ENCODE results near the gene FNDC8. TPM values are rescaled to one million over a fixed set of nuclear protein-coding genes. Genes with fewer than 3 reads are reported as not detected.

Gene FNDC8
- total and polyA plus RNA-seq, 2 of the 8 experiments (the other 6 are each of a cell fraction or from before 2014, with no cell fraction given) = not detected

DNA sequence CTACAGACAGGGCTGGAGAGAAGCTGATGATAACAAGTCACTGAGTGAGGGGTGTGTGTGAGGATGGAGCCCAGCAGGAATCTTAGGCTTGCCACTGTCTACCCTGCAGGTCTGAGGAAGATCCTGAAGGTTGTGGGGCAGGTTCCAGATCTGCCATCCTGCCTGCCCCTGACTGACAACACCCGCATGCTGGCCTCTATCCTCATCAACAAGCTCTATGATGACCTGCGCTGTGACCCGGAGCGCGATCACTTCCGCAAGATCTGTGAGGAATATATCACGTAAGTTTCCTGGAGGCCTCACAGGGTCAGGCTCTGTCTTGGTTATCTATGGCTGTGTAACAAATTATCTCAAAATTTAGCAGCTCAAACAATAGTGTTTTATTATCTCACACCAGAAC is 42.5 kb downstream of the FNDC8 start (continued):
- TF ChIP-seq, protein P1, sequence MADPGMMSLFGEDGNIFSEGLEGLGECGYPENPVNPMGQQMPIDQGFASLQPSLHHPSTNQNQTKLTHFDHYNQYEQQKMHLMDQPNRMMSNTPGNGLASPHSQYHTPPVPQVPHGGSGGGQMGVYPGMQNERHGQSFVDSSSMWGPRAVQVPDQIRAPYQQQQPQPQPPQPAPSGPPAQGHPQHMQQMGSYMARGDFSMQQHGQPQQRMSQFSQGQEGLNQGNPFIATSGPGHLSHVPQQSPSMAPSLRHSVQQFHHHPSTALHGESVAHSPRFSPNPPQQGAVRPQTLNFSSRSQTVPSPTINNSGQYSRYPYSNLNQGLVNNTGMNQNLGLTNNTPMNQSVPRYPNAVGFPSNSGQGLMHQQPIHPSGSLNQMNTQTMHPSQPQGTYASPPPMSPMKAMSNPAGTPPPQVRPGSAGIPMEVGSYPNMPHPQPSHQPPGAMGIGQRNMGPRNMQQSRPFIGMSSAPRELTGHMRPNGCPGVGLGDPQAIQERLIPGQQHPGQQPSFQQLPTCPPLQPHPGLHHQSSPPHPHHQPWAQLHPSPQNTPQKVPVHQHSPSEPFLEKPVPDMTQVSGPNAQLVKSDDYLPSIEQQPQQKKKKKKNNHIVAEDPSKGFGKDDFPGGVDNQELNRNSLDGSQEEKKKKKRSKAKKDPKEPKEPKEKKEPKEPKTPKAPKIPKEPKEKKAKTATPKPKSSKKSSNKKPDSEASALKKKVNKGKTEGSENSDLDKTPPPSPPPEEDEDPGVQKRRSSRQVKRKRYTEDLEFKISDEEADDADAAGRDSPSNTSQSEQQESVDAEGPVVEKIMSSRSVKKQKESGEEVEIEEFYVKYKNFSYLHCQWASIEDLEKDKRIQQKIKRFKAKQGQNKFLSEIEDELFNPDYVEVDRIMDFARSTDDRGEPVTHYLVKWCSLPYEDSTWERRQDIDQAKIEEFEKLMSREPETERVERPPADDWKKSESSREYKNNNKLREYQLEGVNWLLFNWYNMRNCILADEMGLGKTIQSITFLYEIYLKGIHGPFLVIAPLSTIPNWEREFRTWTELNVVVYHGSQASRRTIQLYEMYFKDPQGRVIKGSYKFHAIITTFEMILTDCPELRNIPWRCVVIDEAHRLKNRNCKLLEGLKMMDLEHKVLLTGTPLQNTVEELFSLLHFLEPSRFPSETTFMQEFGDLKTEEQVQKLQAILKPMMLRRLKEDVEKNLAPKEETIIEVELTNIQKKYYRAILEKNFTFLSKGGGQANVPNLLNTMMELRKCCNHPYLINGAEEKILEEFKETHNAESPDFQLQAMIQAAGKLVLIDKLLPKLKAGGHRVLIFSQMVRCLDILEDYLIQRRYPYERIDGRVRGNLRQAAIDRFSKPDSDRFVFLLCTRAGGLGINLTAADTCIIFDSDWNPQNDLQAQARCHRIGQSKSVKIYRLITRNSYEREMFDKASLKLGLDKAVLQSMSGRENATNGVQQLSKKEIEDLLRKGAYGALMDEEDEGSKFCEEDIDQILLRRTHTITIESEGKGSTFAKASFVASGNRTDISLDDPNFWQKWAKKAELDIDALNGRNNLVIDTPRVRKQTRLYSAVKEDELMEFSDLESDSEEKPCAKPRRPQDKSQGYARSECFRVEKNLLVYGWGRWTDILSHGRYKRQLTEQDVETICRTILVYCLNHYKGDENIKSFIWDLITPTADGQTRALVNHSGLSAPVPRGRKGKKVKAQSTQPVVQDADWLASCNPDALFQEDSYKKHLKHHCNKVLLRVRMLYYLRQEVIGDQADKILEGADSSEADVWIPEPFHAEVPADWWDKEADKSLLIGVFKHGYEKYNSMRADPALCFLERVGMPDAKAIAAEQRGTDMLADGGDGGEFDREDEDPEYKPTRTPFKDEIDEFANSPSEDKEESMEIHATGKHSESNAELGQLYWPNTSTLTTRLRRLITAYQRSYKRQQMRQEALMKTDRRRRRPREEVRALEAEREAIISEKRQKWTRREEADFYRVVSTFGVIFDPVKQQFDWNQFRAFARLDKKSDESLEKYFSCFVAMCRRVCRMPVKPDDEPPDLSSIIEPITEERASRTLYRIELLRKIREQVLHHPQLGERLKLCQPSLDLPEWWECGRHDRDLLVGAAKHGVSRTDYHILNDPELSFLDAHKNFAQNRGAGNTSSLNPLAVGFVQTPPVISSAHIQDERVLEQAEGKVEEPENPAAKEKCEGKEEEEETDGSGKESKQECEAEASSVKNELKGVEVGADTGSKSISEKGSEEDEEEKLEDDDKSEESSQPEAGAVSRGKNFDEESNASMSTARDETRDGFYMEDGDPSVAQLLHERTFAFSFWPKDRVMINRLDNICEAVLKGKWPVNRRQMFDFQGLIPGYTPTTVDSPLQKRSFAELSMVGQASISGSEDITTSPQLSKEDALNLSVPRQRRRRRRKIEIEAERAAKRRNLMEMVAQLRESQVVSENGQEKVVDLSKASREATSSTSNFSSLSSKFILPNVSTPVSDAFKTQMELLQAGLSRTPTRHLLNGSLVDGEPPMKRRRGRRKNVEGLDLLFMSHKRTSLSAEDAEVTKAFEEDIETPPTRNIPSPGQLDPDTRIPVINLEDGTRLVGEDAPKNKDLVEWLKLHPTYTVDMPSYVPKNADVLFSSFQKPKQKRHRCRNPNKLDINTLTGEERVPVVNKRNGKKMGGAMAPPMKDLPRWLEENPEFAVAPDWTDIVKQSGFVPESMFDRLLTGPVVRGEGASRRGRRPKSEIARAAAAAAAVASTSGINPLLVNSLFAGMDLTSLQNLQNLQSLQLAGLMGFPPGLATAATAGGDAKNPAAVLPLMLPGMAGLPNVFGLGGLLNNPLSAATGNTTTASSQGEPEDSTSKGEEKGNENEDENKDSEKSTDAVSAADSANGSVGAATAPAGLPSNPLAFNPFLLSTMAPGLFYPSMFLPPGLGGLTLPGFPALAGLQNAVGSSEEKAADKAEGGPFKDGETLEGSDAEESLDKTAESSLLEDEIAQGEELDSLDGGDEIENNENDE (IDR thresholded peaks at IDR 0.05; ENCODE audit: insufficient replicate concordance, low read length) = no peak
- no peak for TF ChIP-seq KDM1A (IDR thresholded peaks at IDR 0.05; ENCODE audit: borderline replicate concordance, low read length)
